GM08714 (cell line): Measurements from ENCODE around the gene ISCA1.

Experiments used
- H3K4me3 ChIP-seq: fragments of 200-500 bp; sonication (Bioruptor generic); 2 replicates; pipeline ENCODE4 v1.5.1; 2014; ENCODE audit warnings: mild to moderate bottlenecking, low read length, inconsistent platforms
- ZNF274 ChIP-seq: IDR thresholded peaks from 2 replicates; pipeline ENCODE4 v1.6.1; 2012; ENCODE audit warnings: mild to moderate bottlenecking, low read depth, low read length

ISCA1 gene

GRCh38 chr9:86217076-86217755 lies 65.1 kb downstream of the ISCA1 start:
- H3K4me3 ChIP-seq = no peak overlapping the region
- no peak for TF ChIP-seq ZNF274
